WTC11 (cell line): ENCODE results near the gene PRUNE2. TPM values are rescaled to one million over a fixed set of nuclear protein-coding genes. Genes with fewer than 3 reads are reported as not detected.

ENCODE experiments used
- ATAC-seq: fragments of 200-7000 bp; cut with Tn5 transposase; 2 replicates; pipeline ENCODE4 v1.10.0; 2021; ENCODE audit warnings: mild to moderate bottlenecking, moderate library complexity
- CTCF ChIA-PET: fragments of 300-600 bp; sonication (Branson Sonifier 250); formaldehyde crosslinking; loops from one replicate; lab custom pipeline; 2021; ENCODE audit warnings: antibody characterized with exemption; lab: Charles Lee
- POLR2A ChIA-PET: fragments of 350-600 bp; sonication (Branson Sonifier 250); formaldehyde crosslinking; loops from one replicate; lab custom pipeline; 2021; ENCODE audit warnings: antibody characterized with exemption; lab: Charles Lee
- DNase-seq: peaks from one replicate; pipeline ENCODE4 v3.0.0; 2021; ENCODE audit warnings: low spot score
- H3K27ac Mint-ChIP-seq: 2 replicates; pipeline ENCODE4 v1.8.0; 2021; ENCODE audit warnings: mixed read lengths
- H3K27me3 Mint-ChIP-seq: 2 replicates; pipeline ENCODE4 v1.8.0; 2021; ENCODE audit warnings: low read depth, mild to moderate bottlenecking, moderate library complexity, mixed read lengths
- H3K36me3 Mint-ChIP-seq: 2 replicates; pipeline ENCODE4 v1.8.0; 2021; ENCODE audit warnings: mixed read lengths
- H3K4me1 Mint-ChIP-seq: 2 replicates; pipeline ENCODE4 v1.8.0; 2022; ENCODE audit warnings: mixed read lengths
- H3K4me3 Mint-ChIP-seq: 2 replicates; pipeline ENCODE4 v1.8.0; 2021; ENCODE audit warnings: mild to moderate bottlenecking, moderate library complexity, mixed read lengths
- H3K9me3 Mint-ChIP-seq: 2 replicates; pipeline ENCODE4 v1.8.0; 2021; ENCODE audit warnings: mixed read lengths
- AFF4 ChIP-seq: sonication (generic); formaldehyde crosslinking; IDR thresholded peaks from 2 replicates; pipeline ENCODE4 v1.8.1; 2023; ENCODE audit warnings: mild to moderate bottlenecking, missing genetic modification reagents, borderline replicate concordance
- AR ChIP-seq: fragments of 250-450 bp; sonication (Bioruptor Pico); IDR thresholded peaks from 2 replicates; pipeline ENCODE4 v1.9.0; 2021; ENCODE audit warnings: mild to moderate bottlenecking
- CREM ChIP-seq: sonication (generic); formaldehyde crosslinking; IDR thresholded peaks from 2 replicates; pipeline ENCODE4 v1.8.1; 2022; ENCODE audit warnings: mild to moderate bottlenecking, missing genetic modification reagents, moderate library complexity
- CTCF ChIP-seq: fragments of 200-600 bp; IDR thresholded peaks from 2 replicates; pipeline ENCODE4 v1.8.0; 2022; ENCODE audit warnings: antibody characterized with exemption
- ESRRA ChIP-seq: sonication (generic); formaldehyde crosslinking; IDR thresholded peaks from 2 replicates; pipeline ENCODE4 v1.8.1; 2022; ENCODE audit warnings: mild to moderate bottlenecking, missing genetic modification reagents, borderline replicate concordance
- ETV6 ChIP-seq: sonication (generic); formaldehyde crosslinking; IDR thresholded peaks from 2 replicates; pipeline ENCODE4 v1.8.1; 2022; ENCODE audit warnings: mild to moderate bottlenecking, missing genetic modification reagents
- FOXJ3 ChIP-seq: sonication (generic); formaldehyde crosslinking; IDR thresholded peaks from 2 replicates; pipeline ENCODE4 v1.9.0; 2021; ENCODE audit warnings: missing genetic modification reagents, mild to moderate bottlenecking, borderline replicate concordance
- IRF1 ChIP-seq: sonication (generic); formaldehyde crosslinking; IDR thresholded peaks from 2 replicates; pipeline ENCODE4 v1.8.0; 2023; ENCODE audit warnings: missing genetic modification reagents
- NR2C2 ChIP-seq: sonication (generic); formaldehyde crosslinking; IDR thresholded peaks from 2 replicates; pipeline ENCODE4 v1.8.0; 2022; ENCODE audit warnings: mild to moderate bottlenecking, missing genetic modification reagents
- OVOL2 ChIP-seq: fragments of 250-450 bp; sonication (Bioruptor Pico); IDR thresholded peaks from 2 replicates; pipeline ENCODE4 v1.9.0; 2021; ENCODE audit warnings: mild to moderate bottlenecking, borderline replicate concordance
- PREB ChIP-seq: sonication (generic); formaldehyde crosslinking; IDR thresholded peaks from 2 replicates; pipeline ENCODE4 v1.8.1; 2022; ENCODE audit warnings: mild to moderate bottlenecking, missing genetic modification reagents, moderate library complexity, borderline replicate concordance
- SMAD3 ChIP-seq: sonication (generic); formaldehyde crosslinking; IDR thresholded peaks from 2 replicates; pipeline ENCODE4 v1.8.0; 2022; ENCODE audit warnings: missing genetic modification reagents, mild to moderate bottlenecking, borderline replicate concordance
- SP1 ChIP-seq: sonication (generic); formaldehyde crosslinking; conservative IDR thresholded peaks from 2 replicates; pipeline ENCODE4 v1.8.1; 2022; ENCODE audit warnings: missing genetic modification reagents
- ZMAT4 ChIP-seq: fragments of 250-450 bp; sonication (Bioruptor Pico); IDR thresholded peaks from 2 replicates; pipeline ENCODE4 v1.9.0; 2021; ENCODE audit warnings: mild to moderate bottlenecking
- ZNF138 ChIP-seq: sonication (generic); formaldehyde crosslinking; conservative IDR thresholded peaks from 2 replicates; pipeline ENCODE4 v1.8.1; 2022; ENCODE audit warnings: mild to moderate bottlenecking, moderate library complexity, missing genetic modification reagents
- ZNF281 ChIP-seq: sonication (generic); formaldehyde crosslinking; IDR thresholded peaks from 2 replicates; pipeline ENCODE4 v1.8.0; 2023; ENCODE audit warnings: mild to moderate bottlenecking, missing genetic modification reagents
- ZNF396 ChIP-seq: fragments of 250-450 bp; sonication (Bioruptor Pico); IDR thresholded peaks from 2 replicates; pipeline ENCODE4 v1.8.0; 2021; ENCODE audit warnings: mild to moderate bottlenecking, moderate library complexity, borderline replicate concordance
- ZNF512 ChIP-seq: sonication (generic); formaldehyde crosslinking; IDR thresholded peaks from 2 replicates; pipeline ENCODE4 v1.8.1; 2022; ENCODE audit warnings: missing genetic modification reagents, borderline replicate concordance
- ZSCAN18 ChIP-seq: fragments of 250-450 bp; sonication (Bioruptor Pico); IDR thresholded peaks from 2 replicates; pipeline ENCODE4 v2.1.2; 2022; ENCODE audit warnings: mild to moderate bottlenecking, moderate library complexity
- total RNA-seq: library from RNA; stranded (reverse); gene quantifications from 3 replicates; pipeline ENCODE4 v1.2.3, GENCODE V29; 2021

PRUNE2 gene
- total RNA-seq, 1 experiment from 2014 or later: 13.1 TPM

- TF ChIP-seq IRF1 (CRISPR knock-in tag) (no peak), PREB (CRISPR knock-in tag) (no peak), CTCF (no peak), ZMAT4 (CRISPR knock-in tag) (no peak), ZNF396 (CRISPR knock-in tag) (no peak), FOXJ3 (no peak), ETV6 (CRISPR knock-in tag) (no peak), AR (CRISPR knock-in tag) (no peak), ZNF138 (no peak)
Measured at GRCh38 chr9:76911971-76912370, 6.1 kb upstream of the PRUNE2 start (continued).

GRCh38 chr9:76910861-76911260 is 4.9 kb upstream of the PRUNE2 start:
- ChIA-PET CTCF (interaction anchor here (1.4 kb wide), 1 partner anchor 9 kb away, joined by 3 read pairs; no protein-coding TSS in a partner anchor), POLR2A (no interaction called here)
- Mint-ChIP-seq H3K4me1 (peaks cover 24% of the 10 kb centered on the region), H3K4me3 (no peak overlapping the region), H3K9me3 (no peaks in the 10 kb centered on the region), H3K36me3 (no peaks in the 10 kb centered on the region), H3K27ac (no peak overlapping the region), H3K27me3 (peaks cover 30% of the 10 kb centered on the region)
- ATAC-seq (no peak), DNase-seq (no peak)
- TF ChIP-seq NR2C2 (CRISPR knock-in tag): no peak
- no peak for TF ChIP-seq AFF4 (CRISPR knock-in tag)
- no peak for TF ChIP-seq ZMAT4 (CRISPR knock-in tag)
- TF ChIP-seq ZNF281 (CRISPR knock-in tag): no peak
- no peak for TF ChIP-seq SMAD3 (CRISPR knock-in tag)
- TF ChIP-seq ZNF512 (CRISPR knock-in tag): no peak
- TF ChIP-seq ZSCAN18 (CRISPR knock-in tag): no peak
- no peak for TF ChIP-seq CREM (CRISPR knock-in tag)
- no peak for TF ChIP-seq SP1
- no peak for TF ChIP-seq ESRRA
- no peak for TF ChIP-seq OVOL2 (CRISPR knock-in tag)
